Panc1 (cell line): Measurements from ENCODE around the gene CHCHD6. TPM values are rescaled to one million over a fixed set of nuclear protein-coding genes. Genes with fewer than 3 reads are reported as not detected.

Experiments
- ATAC-seq: fragments of 200-7000 bp; cut with Tn5 transposase; 2 replicates; pipeline ENCODE4 v1.9.1; 2020; ENCODE audit warnings: mild to moderate bottlenecking, moderate library complexity
- BruUV-seq: library from RNA; stranded (reverse); fragments of 400-500 nt; replicated peaks from 2 replicates; lab custom pipeline; 2021; lab: Mats Ljungman, UMichigan
- CTCF ChIA-PET: fragments of 300-600 bp; sonication (Branson Sonifier 250); formaldehyde crosslinking; loops from one replicate; lab custom pipeline; 2022; ENCODE audit warnings: antibody characterized with exemption; lab: Charles Lee
- POLR2A ChIA-PET: fragments of 300-600 bp; sonication (Branson Sonifier 250); formaldehyde crosslinking; loops from one replicate; lab custom pipeline; 2022; ENCODE audit warnings: antibody characterized with exemption; lab: Charles Lee
- DNase-seq: peaks from one replicate; pipeline ENCODE4 v3.0.0-alpha.2; 2010; ENCODE audit warnings: low read depth, low spot score
- H3K27ac ChIP-seq: 2 replicates; pipeline ENCODE4 v1.5.1; 2011; ENCODE audit warnings: mild to moderate bottlenecking, low read length, inconsistent platforms
- H3K27me3 ChIP-seq: fragments of 200-500 bp; sonication (Bioruptor generic); 2 replicates; pipeline ENCODE4 v1.6.0; 2014; ENCODE audit warnings: low read length, inconsistent platforms; ENCODE audit not compliant: control insufficient read depth, insufficient read depth
- H3K36me3 ChIP-seq: fragments of 200-500 bp; sonication (Bioruptor generic); 2 replicates; pipeline ENCODE4 v1.5.1; 2014; ENCODE audit warnings: inconsistent platforms, mild to moderate bottlenecking, low read length, moderate library complexity; ENCODE audit not compliant: control insufficient read depth, insufficient read depth
- H3K4me1 ChIP-seq: 2 replicates; pipeline ENCODE4 v1.5.1; 2011; ENCODE audit warnings: inconsistent platforms, mild to moderate bottlenecking, low read length, moderate library complexity; ENCODE audit not compliant: control insufficient read depth, insufficient read depth
- H3K4me3 ChIP-seq, 2 experiments: 2 replicates each; pipeline ENCODE4 v1.5.1; 2011 to 2012; ENCODE audit warnings: low read depth in 2 of 2, low read length in 2 of 2, mild to moderate bottlenecking in 2 of 2, inconsistent platforms in 1 of 2, moderate library complexity in 1 of 2
- H3K9me3 ChIP-seq: fragments of 200-500 bp; sonication (Bioruptor generic); 2 replicates; pipeline ENCODE4 v1.5.1; 2014; ENCODE audit warnings: low read depth, mild to moderate bottlenecking, inconsistent platforms, low read length, moderate library complexity; ENCODE audit not compliant: control insufficient read depth, insufficient read depth
- CTCF ChIP-seq: fragments of 450-650 bp; IDR thresholded peaks from 2 replicates; pipeline ENCODE4 v1.5.1; 2017; ENCODE audit warnings: mild to moderate bottlenecking
- POLR2AphosphoS5 ChIP-seq: IDR thresholded peaks from 2 replicates; pipeline ENCODE4 v1.6.1; 2012; ENCODE audit warnings: mild to moderate bottlenecking, low read depth, low read length, moderate library complexity
- REST ChIP-seq, 2 experiments: IDR thresholded peaks; 2 replicates each; pipeline ENCODE4 v1.6.1; 2011 to 2012; ENCODE audit warnings: low read depth in 2 of 2, control low read depth in 1 of 2, low read length in 1 of 2, mild to moderate bottlenecking in 1 of 2, moderate library complexity in 1 of 2; ENCODE audit not compliant: insufficient read depth in 1 of 2
- SIN3A ChIP-seq: IDR thresholded peaks from 2 replicates; pipeline ENCODE4 v1.6.1; 2012; ENCODE audit warnings: low read depth, mild to moderate bottlenecking, low read length, moderate library complexity, borderline replicate concordance; ENCODE audit not compliant: insufficient read depth
- TCF7L2 ChIP-seq: IDR thresholded peaks from 2 replicates; pipeline ENCODE4 v1.6.1; 2011; ENCODE audit warnings: mild to moderate bottlenecking, low read depth, low read length, inconsistent platforms
- in situ Hi-C: cut with HindIII; loops from 2 replicates; pipeline ENCODE4 v1.10.0; 2016; ENCODE audit warnings: low sequenced_read_pairs, low pct_unique_long_range_greater_than_20kb
- intact Hi-C: fragments of 100-400 bp; cut with micrococcal nuclease; formaldehyde crosslinking; loops from one replicate; pipeline ENCODE4 v1.10.0; 2022; ENCODE audit not compliant: unreplicated experiment
- total RNA-seq: library from RNA; stranded (reverse); gene quantifications from one replicate; pipeline ENCODE4 v1.2.1, GENCODE V29; 2021; ENCODE audit not compliant: unreplicated experiment

CHCHD6 gene
- total RNA-seq, 1 experiment from 2014 or later: 31.5 TPM

GRCh38 chr3:126934991-126935390, 231.0 kb downstream of the CHCHD6 start:
- POLR2A ChIA-PET: no interaction called here
- no peaks in the 10 kb centered on the region for H3K9me3 ChIP-seq
- TF ChIP-seq POLR2AphosphoS5: no peak
- no peak for TF ChIP-seq TCF7L2
- no peak for TF ChIP-seq REST (IDR thresholded peaks at IDR 0.05; ENCODE audit: insufficient read depth in 1 of 2, low read depth in 2 of 2, low read length in 1 of 2)
- TF ChIP-seq SIN3A: no peak
- no peak for TF ChIP-seq CTCF

GRCh38 chr3:126935756-126936509, 231.9 kb downstream of the CHCHD6 start:
- no peak for TF ChIP-seq POLR2AphosphoS5
- TF ChIP-seq CTCF: no peak
- TF ChIP-seq TCF7L2: no peak
- no peak for TF ChIP-seq SIN3A
- no peak for TF ChIP-seq REST (IDR thresholded peaks at IDR 0.05; ENCODE audit: insufficient read depth in 1 of 2, low read depth in 2 of 2, low read length in 1 of 2)
- no peaks in the 10 kb centered on the region for H3K27me3 ChIP-seq
- no peaks in the 10 kb centered on the region for H3K9me3 ChIP-seq
- BruUV-seq: no TSS peak
- ChIA-PET CTCF (interaction anchor here (0.6 kb wide), 1 partner anchor 275 kb away, joined by 3 read pairs; no protein-coding TSS in a partner anchor), POLR2A (no interaction called here)
- no peak for DNase-seq
- ATAC-seq: no peak
- H3K27ac ChIP-seq: no peak overlapping the region
- no peak overlapping the region for H3K4me3 ChIP-seq
- in situ Hi-C loops: no loop called here
- intact Hi-C loops: no loop called here
- no peaks in the 10 kb centered on the region for H3K36me3 ChIP-seq
- peaks cover 26% of the 10 kb centered on the region for H3K4me1 ChIP-seq

More at GRCh38 chr3:126934991-126935390, 231.0 kb downstream of the CHCHD6 start:
- Histone ChIP-seq H3K36me3 (no peaks in the 10 kb centered on the region), H3K4me1 (peaks cover 26% of the 10 kb centered on the region), H3K27me3 (no peaks in the 10 kb centered on the region), H3K4me3 (no peak overlapping the region), H3K27ac (no peak overlapping the region)
- no TSS peak for BruUV-seq
- CTCF ChIA-PET: no interaction called here
- in situ Hi-C loops: no loop called here
- DNase-seq (no peak), ATAC-seq (no peak)
- intact Hi-C loops: no loop called here
